ENCODE measurements around the gene LMO1. TPM values are rescaled to one million over a fixed set of nuclear protein-coding genes. Genes with fewer than 3 reads are reported as not detected.
A peak's percentile ranks its signal among the peaks of the same experiment; 100 is the strongest.

The LMO1 gene
- total RNA-seq, 1 experiment from 2014 or later, result not detected

- CTCF ChIA-PET, result no interaction called here
- Histone ChIP-seq H3K79me2 (ENCODE audit: low read depth) (no peaks in the 10 kb centered on the region), H3K36me3 (ENCODE audit: low read depth) (no peaks in the 10 kb centered on the region), H2AFZ (no peak overlapping the region), H3K9me3 (ENCODE audit: insufficient read depth, low read depth) (no peaks in the 10 kb centered on the region), H4K20me1 (ENCODE audit: insufficient read depth) (no peaks in the 10 kb centered on the region), H3K4me2 (no peak overlapping the region), H3K4me1 (replicated peaks; ENCODE audit: insufficient read depth) (0 out of 2 replicates have a peak, but pooled peaks cover 4% of the 10 kb centered on the region), H3K27ac (no peak overlapping the region), H3F3A (ENCODE audit: insufficient read depth, low read depth) (no peaks in the 10 kb centered on the region), H3K4me3 (no peak overlapping the region), H3K27me3 (ENCODE audit: insufficient read depth, low read depth) (no peaks in the 10 kb centered on the region), H3K9me2 (ENCODE audit: insufficient read depth) (no peaks in the 10 kb centered on the region)
- POLR2A ChIA-PET (ENCODE audit: unreplicated experiment), result no interaction called here
- no TSS peak for BruUV-seq (replicated peaks)
- no peak for DNase-seq
- TF ChIP-seq CTCF (conservative IDR thresholded peaks at IDR 0.05) (no peak), EZH2 (IDR thresholded peaks at IDR 0.05; ENCODE audit: low read depth) (no peak)
- intact Hi-C loops (cut with micrococcal nuclease; ENCODE audit: unreplicated experiment), result no loop called here
Measured at GRCh38 chr11:8260202-8260966, 3.3 kb downstream of the LMO1 start.

DNA sequence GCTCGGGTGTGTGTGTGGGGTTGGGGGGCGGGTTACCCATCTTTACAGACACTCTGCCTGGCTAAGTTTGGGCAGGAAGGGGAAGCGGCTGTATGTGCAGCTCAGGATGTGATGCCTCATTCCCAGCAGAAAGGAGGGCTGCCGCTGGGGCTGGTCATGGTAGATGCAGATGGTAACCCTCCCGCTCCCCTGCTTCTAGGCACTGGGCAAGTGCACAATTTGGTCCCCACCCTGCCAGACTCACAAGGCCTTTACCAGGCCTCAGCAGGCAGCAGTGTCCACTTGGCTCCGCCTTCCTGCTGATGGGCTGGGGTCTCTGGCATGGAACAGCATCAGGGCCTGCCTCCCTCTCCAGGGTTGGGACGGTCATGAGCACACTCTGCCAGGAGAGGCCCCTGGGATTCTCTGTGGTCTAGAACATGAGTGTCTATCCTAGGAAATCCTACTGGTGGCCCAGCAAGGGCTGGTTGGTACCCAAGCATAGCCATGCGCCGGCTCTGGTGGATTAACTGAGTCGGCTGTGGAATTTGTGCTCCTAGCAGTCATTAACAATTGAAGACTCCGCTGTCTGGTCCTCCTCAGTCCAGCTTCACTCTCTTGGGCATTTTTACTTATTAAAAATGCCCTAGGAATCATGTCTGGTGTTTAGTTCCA, 4.2 kb downstream of the LMO1 start:
- TF ChIP-seq EZH2 (IDR thresholded peaks at IDR 0.05; ENCODE audit: low read depth) (no peak), CTCF (conservative IDR thresholded peaks at IDR 0.05) (no peak)
- POLR2A ChIA-PET (ENCODE audit: unreplicated experiment), result no interaction called here
- Histone ChIP-seq H3K4me3 (no peak overlapping the region), H3K4me2 (no peak overlapping the region), H3K27ac (no peak overlapping the region), H3K79me2 (ENCODE audit: low read depth) (no peaks in the 10 kb centered on the region), H3K9me3 (ENCODE audit: insufficient read depth, low read depth) (no peaks in the 10 kb centered on the region), H3K4me1 (replicated peaks; ENCODE audit: insufficient read depth) (0 out of 2 replicates have a peak, but pooled peaks cover 4% of the 10 kb centered on the region), H3K27me3 (ENCODE audit: insufficient read depth, low read depth) (no peaks in the 10 kb centered on the region), H4K20me1 (ENCODE audit: insufficient read depth) (no peaks in the 10 kb centered on the region), H3F3A (ENCODE audit: insufficient read depth, low read depth) (no peaks in the 10 kb centered on the region), H3K9me2 (ENCODE audit: insufficient read depth) (no peaks in the 10 kb centered on the region), H2AFZ (no peak overlapping the region), H3K36me3 (ENCODE audit: low read depth) (no peaks in the 10 kb centered on the region)
- CTCF ChIA-PET, result no interaction called here
- BruUV-seq (replicated peaks), result no TSS peak
- no peak for DNase-seq
- intact Hi-C loops (cut with micrococcal nuclease; ENCODE audit: unreplicated experiment), result no loop called here

- no peaks in the 10 kb centered on the region for H3K36me3 ChIP-seq (ENCODE audit: low read depth)
- H3K27me3 ChIP-seq (ENCODE audit: insufficient read depth, low read depth), result no peaks in the 10 kb centered on the region
- BruUV-seq (replicated peaks), result no TSS peak
- no peak overlapping the region for H3K4me3 ChIP-seq
- no peak overlapping the region for H3K27ac ChIP-seq
- TF ChIP-seq CTCF (conservative IDR thresholded peaks at IDR 0.05), result no peak
- no peak for TF ChIP-seq EZH2 (IDR thresholded peaks at IDR 0.05; ENCODE audit: low read depth)
- 0 out of 2 replicates have a peak overlapping the region, but pooled peaks have one; percentile 12 for H3K4me2 ChIP-seq
- intact Hi-C loops (cut with micrococcal nuclease; ENCODE audit: unreplicated experiment), result no loop called here
- no peaks in the 10 kb centered on the region for H3K9me3 ChIP-seq (ENCODE audit: insufficient read depth, low read depth)
- POLR2A ChIA-PET (ENCODE audit: unreplicated experiment), result no interaction called here
- 0 out of 2 replicates have a peak, but pooled peaks cover 4% of the 10 kb centered on the region for H3K4me1 ChIP-seq (replicated peaks; ENCODE audit: insufficient read depth)
- H2AFZ ChIP-seq, result no peak overlapping the region
- H3F3A ChIP-seq (ENCODE audit: insufficient read depth, low read depth), result no peaks in the 10 kb centered on the region
- H3K9me2 ChIP-seq (ENCODE audit: insufficient read depth), result no peaks in the 10 kb centered on the region
- no peaks in the 10 kb centered on the region for H4K20me1 ChIP-seq (ENCODE audit: insufficient read depth)
- no peaks in the 10 kb centered on the region for H3K79me2 ChIP-seq (ENCODE audit: low read depth)
- DNase-seq, result peak in 1 of 2 experiments; percentile 66
- CTCF ChIA-PET, result no interaction called here
Measured at GRCh38 chr11:8258784-8259183, 4.9 kb downstream of the LMO1 start.

Measured in PC-9 (cell line).